ENCODE measurements around the gene SLC8A1. TPM values are rescaled to one million over a fixed set of nuclear protein-coding genes. Genes with fewer than 3 reads are reported as not detected.

Gene SLC8A1
- total RNA-seq, 1 experiment from 2014 or later: not detected

DNA sequence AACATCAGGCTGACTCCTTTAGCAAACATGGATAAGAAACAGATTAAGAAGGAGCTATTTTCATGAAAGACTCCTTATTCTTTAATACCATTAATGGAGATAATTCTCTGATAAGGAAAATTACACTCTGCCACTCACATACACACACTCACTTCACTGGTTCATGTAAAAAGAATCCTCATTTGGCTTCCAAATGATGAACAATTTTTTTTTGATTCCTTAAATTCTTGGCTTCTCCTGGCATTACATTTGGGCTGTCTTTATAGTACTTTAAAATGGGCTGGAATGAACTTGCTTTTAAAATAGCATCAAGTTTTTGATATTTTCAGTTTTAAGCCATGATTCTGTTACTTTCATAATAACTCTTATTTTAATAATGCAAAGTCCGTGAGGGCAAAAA lies 328.6 kb downstream of the SLC8A1 start:
- H3K4me3 ChIP-seq (ENCODE audit: low read length): no peak overlapping the region
- H3K4me1 ChIP-seq (ENCODE audit: low read length): no peaks in the 10 kb centered on the region
- H3K27me3 ChIP-seq (ENCODE audit: low read length): no peaks in the 10 kb centered on the region
- H3K9me2 ChIP-seq (replicated peaks; ENCODE audit: insufficient read depth, low read length): no peaks in the 10 kb centered on the region
- no peak for DNase-seq
- no peak overlapping the region for H3K4me2 ChIP-seq (ENCODE audit: low read depth, low read length, poor library complexity, severe bottlenecking)
- H2AFZ ChIP-seq (ENCODE audit: low read length): no peak overlapping the region
- no peaks in the 10 kb centered on the region for H3K79me2 ChIP-seq (ENCODE audit: low read length)
- no peak overlapping the region for H3K9ac ChIP-seq (ENCODE audit: low read length)
- no peaks in the 10 kb centered on the region for H3K36me3 ChIP-seq (ENCODE audit: insufficient read depth, low read length)
- no peak overlapping the region for H3K27ac ChIP-seq (ENCODE audit: low read length)
- H4K20me1 ChIP-seq (ENCODE audit: insufficient read depth, low read depth, low read length): no peaks in the 10 kb centered on the region
- no peaks in the 10 kb centered on the region for H3K9me3 ChIP-seq (ENCODE audit: low read length)

DNA sequence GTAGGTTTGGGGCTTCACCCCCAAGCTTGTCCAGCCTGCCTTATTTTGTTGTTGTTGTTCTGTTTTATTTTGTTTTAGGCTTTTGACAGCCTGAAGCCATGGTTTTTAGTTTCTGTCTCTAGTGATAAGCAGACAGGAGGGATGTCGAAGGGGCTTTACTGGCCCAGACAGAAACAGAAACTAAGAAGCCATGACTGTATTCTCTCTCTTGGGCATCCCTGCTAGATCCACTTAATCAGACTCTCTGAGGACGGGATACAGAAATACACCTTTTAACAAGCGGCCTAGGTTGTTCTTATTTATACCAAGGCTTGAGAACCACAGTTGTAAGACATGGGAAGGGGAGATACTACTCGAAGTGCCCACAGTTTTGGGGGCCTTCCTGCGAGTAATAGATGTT lies 330.9 kb downstream of the SLC8A1 start:
- no peak overlapping the region for H3K4me3 ChIP-seq (ENCODE audit: low read length)
- H3K9me3 ChIP-seq (ENCODE audit: low read length): no peaks in the 10 kb centered on the region
- no peak overlapping the region for H3K27ac ChIP-seq (ENCODE audit: low read length)
- no peak overlapping the region for H3K4me2 ChIP-seq (ENCODE audit: low read depth, low read length, poor library complexity, severe bottlenecking)
- no peaks in the 10 kb centered on the region for H3K9me2 ChIP-seq (replicated peaks; ENCODE audit: insufficient read depth, low read length)
- H3K79me2 ChIP-seq (ENCODE audit: low read length): no peaks in the 10 kb centered on the region
- no peaks in the 10 kb centered on the region for H3K36me3 ChIP-seq (ENCODE audit: insufficient read depth, low read length)
- H3K9ac ChIP-seq (ENCODE audit: low read length): no peak overlapping the region
- H4K20me1 ChIP-seq (ENCODE audit: insufficient read depth, low read depth, low read length): no peaks in the 10 kb centered on the region
- H3K27me3 ChIP-seq (ENCODE audit: low read length): no peaks in the 10 kb centered on the region
- H3K4me1 ChIP-seq (ENCODE audit: low read length): no peaks in the 10 kb centered on the region
- H2AFZ ChIP-seq (ENCODE audit: low read length): no peak overlapping the region
- no peak for DNase-seq

DNA sequence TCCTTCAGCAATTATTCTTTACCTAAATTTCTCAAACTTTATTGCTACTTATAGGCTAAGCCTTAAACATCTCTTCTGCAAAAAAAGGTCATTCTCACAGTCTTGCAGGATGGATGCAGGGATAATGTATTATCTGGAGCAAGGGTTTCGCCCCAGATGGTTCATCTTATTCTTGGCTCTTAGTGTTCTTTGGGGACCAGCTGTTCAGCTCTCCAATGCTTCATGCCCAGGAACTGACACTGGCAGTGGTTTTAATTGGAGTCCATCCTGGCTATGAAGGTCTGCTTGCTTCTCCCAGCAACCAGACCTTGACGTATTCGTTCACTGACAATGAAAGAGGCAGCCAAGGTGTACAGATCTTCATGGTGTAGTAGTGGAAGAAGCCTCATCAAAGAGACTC lies 331.9 kb downstream of the SLC8A1 start:
- Histone ChIP-seq H3K4me3 (ENCODE audit: low read length) (no peak overlapping the region), H3K36me3 (ENCODE audit: insufficient read depth, low read length) (no peaks in the 10 kb centered on the region), H3K27ac (ENCODE audit: low read length) (no peak overlapping the region), H3K4me2 (ENCODE audit: low read depth, low read length, poor library complexity, severe bottlenecking) (no peak overlapping the region), H4K20me1 (ENCODE audit: insufficient read depth, low read depth, low read length) (no peaks in the 10 kb centered on the region), H3K9me2 (replicated peaks; ENCODE audit: insufficient read depth, low read length) (no peaks in the 10 kb centered on the region), H3K9ac (ENCODE audit: low read length) (no peak overlapping the region), H3K9me3 (ENCODE audit: low read length) (no peaks in the 10 kb centered on the region), H3K27me3 (ENCODE audit: low read length) (no peaks in the 10 kb centered on the region), H3K4me1 (ENCODE audit: low read length) (no peaks in the 10 kb centered on the region), H2AFZ (ENCODE audit: low read length) (no peak overlapping the region), H3K79me2 (ENCODE audit: low read length) (no peaks in the 10 kb centered on the region)
- DNase-seq: no peak

DNA sequence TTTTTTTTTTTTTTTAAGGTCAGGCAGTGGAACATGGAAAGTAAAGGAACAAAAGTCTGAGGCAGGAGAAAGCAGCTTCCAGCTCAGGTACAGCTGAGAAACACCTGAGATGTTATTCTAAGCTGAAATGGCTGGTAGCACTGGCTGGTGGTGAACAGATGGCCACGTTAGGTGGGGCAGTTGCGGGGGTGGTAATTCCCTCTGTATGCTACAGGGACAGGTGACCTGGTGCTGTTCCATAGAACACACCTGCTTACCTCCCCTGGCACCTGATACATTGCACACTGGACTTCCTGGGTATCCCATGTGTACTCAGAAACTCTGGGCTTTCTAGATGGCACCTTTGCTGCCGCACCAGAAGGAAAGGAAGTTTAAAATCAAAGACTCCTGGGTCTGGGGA lies 333.3 kb downstream of the SLC8A1 start:
- Histone ChIP-seq H4K20me1 (ENCODE audit: insufficient read depth, low read depth, low read length) (no peaks in the 10 kb centered on the region), H3K9me2 (replicated peaks; ENCODE audit: insufficient read depth, low read length) (no peaks in the 10 kb centered on the region), H3K4me1 (ENCODE audit: low read length) (no peaks in the 10 kb centered on the region), H3K9ac (ENCODE audit: low read length) (no peak overlapping the region), H3K27me3 (ENCODE audit: low read length) (no peaks in the 10 kb centered on the region), H3K4me2 (ENCODE audit: low read depth, low read length, poor library complexity, severe bottlenecking) (no peak overlapping the region), H3K27ac (ENCODE audit: low read length) (no peak overlapping the region), H3K36me3 (ENCODE audit: insufficient read depth, low read length) (no peaks in the 10 kb centered on the region), H3K79me2 (ENCODE audit: low read length) (no peaks in the 10 kb centered on the region), H3K4me3 (ENCODE audit: low read length) (no peak overlapping the region), H2AFZ (ENCODE audit: low read length) (no peak overlapping the region), H3K9me3 (ENCODE audit: low read length) (no peaks in the 10 kb centered on the region)
- DNase-seq: no peak

DNA sequence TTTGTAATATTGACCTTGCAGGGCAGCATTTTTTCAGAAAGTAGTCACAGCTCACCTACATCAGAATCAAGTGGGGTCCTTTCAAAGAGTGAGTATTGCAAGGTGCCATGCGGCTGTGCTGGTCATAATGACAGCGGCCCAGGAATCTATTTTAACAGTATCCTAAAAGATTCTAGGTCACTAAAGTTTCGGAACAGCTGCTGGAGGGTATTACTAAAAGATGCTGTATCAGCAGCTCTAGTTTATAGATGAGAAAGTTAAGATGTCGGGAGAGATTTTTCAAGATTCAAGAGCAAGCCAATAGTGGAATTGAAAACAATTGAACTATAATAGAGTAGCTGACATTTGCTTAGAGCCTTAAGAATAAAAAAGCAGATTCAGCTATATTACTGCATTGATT lies 336.0 kb downstream of the SLC8A1 start:
- no peaks in the 10 kb centered on the region for H3K27me3 ChIP-seq (ENCODE audit: low read length)
- DNase-seq: no peak
- H3K4me3 ChIP-seq (ENCODE audit: low read length): no peak overlapping the region
- H3K4me1 ChIP-seq (ENCODE audit: low read length): no peaks in the 10 kb centered on the region
- H3K36me3 ChIP-seq (ENCODE audit: insufficient read depth, low read length): no peaks in the 10 kb centered on the region
- no peaks in the 10 kb centered on the region for H3K9me2 ChIP-seq (replicated peaks; ENCODE audit: insufficient read depth, low read length)
- H3K79me2 ChIP-seq (ENCODE audit: low read length): no peaks in the 10 kb centered on the region
- no peak overlapping the region for H3K9ac ChIP-seq (ENCODE audit: low read length)
- no peak overlapping the region for H3K27ac ChIP-seq (ENCODE audit: low read length)
- no peak overlapping the region for H2AFZ ChIP-seq (ENCODE audit: low read length)
- H3K9me3 ChIP-seq (ENCODE audit: low read length): no peaks in the 10 kb centered on the region
- H4K20me1 ChIP-seq (ENCODE audit: insufficient read depth, low read depth, low read length): no peaks in the 10 kb centered on the region
- H3K4me2 ChIP-seq (ENCODE audit: low read depth, low read length, poor library complexity, severe bottlenecking): no peak overlapping the region

DNA sequence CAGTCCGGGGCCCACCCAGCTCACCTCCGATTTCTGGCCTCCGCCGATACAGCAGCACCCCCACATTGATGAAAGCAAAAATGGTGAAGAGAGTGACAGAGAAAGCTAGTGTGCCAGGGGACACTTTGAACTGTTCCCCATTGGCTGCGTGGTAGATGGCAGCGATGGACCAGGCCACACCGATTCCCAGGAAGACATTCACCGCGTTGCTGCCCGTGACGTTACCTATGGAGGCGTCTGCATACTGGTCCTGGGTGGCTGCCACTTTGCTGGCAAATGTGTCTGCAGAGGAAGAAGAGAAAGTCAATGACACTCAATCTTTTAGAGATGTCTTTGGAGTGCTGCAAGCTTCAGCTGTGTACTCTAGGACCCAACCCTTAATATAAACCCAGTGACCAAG lies 336.5 kb downstream of the SLC8A1 start:
- Histone ChIP-seq H3K9ac (ENCODE audit: low read length) (no peak overlapping the region), H3K27ac (ENCODE audit: low read length) (no peak overlapping the region), H3K27me3 (ENCODE audit: low read length) (no peaks in the 10 kb centered on the region), H3K9me2 (replicated peaks; ENCODE audit: insufficient read depth, low read length) (no peaks in the 10 kb centered on the region), H3K4me1 (ENCODE audit: low read length) (no peaks in the 10 kb centered on the region), H3K36me3 (ENCODE audit: insufficient read depth, low read length) (no peaks in the 10 kb centered on the region), H3K79me2 (ENCODE audit: low read length) (no peaks in the 10 kb centered on the region), H3K4me3 (ENCODE audit: low read length) (no peak overlapping the region), H2AFZ (ENCODE audit: low read length) (no peak overlapping the region), H4K20me1 (ENCODE audit: insufficient read depth, low read depth, low read length) (no peaks in the 10 kb centered on the region), H3K9me3 (ENCODE audit: low read length) (no peaks in the 10 kb centered on the region), H3K4me2 (ENCODE audit: low read depth, low read length, poor library complexity, severe bottlenecking) (no peak overlapping the region)
- no peak for DNase-seq

DNA sequence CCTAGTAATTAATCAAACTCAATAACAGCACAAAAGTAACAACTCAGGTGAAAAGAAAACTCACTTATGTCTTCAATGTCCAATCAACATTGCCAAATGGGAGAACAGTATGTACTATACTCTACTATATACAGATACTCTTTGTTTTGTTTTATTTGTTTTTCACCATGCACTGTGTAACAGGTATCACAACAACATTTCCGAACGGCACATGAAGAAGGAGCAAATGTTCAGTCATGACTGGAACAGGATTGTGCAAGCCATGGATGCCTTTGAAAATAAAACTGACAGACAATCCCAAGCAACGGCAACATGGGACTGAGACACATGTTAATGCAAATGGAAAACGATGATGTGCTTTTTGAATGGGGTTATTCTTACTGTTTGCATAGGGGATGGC lies 337.9 kb downstream of the SLC8A1 start:
- Histone ChIP-seq H3K27me3 (ENCODE audit: low read length) (no peaks in the 10 kb centered on the region), H3K36me3 (ENCODE audit: insufficient read depth, low read length) (no peaks in the 10 kb centered on the region), H2AFZ (ENCODE audit: low read length) (no peak overlapping the region), H3K9me3 (ENCODE audit: low read length) (no peaks in the 10 kb centered on the region), H3K4me3 (ENCODE audit: low read length) (no peak overlapping the region), H3K9me2 (replicated peaks; ENCODE audit: insufficient read depth, low read length) (no peaks in the 10 kb centered on the region), H3K4me2 (ENCODE audit: low read depth, low read length, poor library complexity, severe bottlenecking) (no peak overlapping the region), H3K9ac (ENCODE audit: low read length) (no peak overlapping the region), H3K79me2 (ENCODE audit: low read length) (no peaks in the 10 kb centered on the region), H3K4me1 (ENCODE audit: low read length) (no peaks in the 10 kb centered on the region), H4K20me1 (ENCODE audit: insufficient read depth, low read depth, low read length) (no peaks in the 10 kb centered on the region), H3K27ac (ENCODE audit: low read length) (no peak overlapping the region)
- no peak for DNase-seq

DNA sequence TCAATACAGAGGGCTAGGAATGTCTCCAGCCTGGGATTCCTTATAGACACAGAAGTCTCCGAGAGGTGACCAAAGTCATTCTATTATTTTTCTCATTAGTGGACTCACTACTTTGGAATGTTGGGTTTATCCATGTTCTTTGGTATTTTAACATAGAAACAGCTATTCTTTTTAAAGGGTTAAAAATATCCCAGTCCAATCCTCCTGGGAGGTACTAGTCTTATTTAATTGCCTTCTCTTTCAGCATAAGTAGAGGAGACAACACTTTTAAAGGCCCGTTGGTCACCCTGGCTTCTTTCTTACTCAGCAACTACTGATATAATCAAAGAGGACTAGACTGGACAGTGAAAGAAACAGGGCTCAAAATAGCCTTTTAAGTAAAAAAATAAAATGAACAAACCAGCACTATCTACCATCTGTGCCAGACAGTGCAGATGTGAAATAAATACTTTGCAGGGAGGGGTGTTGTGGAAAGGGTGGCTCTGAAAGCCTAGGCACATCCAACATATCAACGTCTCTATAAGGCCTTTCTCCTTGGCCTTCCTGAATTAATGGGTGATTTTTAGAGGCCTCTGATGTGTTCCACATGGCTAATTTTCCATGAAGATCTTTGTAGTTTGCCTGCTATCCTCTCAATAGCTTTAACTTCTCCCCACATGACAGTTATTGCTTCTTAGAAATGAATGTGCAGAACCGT lies 338.5 kb downstream of the SLC8A1 start:
- no peaks in the 10 kb centered on the region for H3K27me3 ChIP-seq (ENCODE audit: low read length)

DNA sequence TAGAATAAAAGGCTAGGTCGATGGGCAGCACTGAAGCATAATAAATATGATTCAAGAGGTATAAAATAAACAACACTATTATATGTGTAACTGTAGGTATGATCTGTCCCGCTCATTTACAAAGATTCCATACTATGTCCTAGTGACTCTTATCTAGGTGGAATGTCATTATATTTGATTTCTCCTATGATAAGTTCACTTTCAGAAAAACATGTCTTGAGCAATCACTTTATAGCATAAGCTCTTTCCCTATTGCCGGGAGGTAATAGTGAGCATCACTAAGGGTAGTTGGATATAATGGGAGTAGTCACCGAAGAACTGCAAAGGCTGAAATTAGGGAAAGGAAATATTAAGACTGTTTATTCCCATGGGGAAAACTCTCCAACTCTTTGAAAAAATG lies 342.5 kb downstream of the SLC8A1 start:
- Histone ChIP-seq H3K9me2 (replicated peaks; ENCODE audit: insufficient read depth, low read length) (no peaks in the 10 kb centered on the region), H3K9me3 (ENCODE audit: low read length) (no peaks in the 10 kb centered on the region)

More for the DNA sequence above, 338.5 kb downstream of the SLC8A1 start:
- Histone ChIP-seq H3K4me3 (ENCODE audit: low read length) (no peak overlapping the region), H3K9me3 (ENCODE audit: low read length) (no peaks in the 10 kb centered on the region), H2AFZ (ENCODE audit: low read length) (no peak overlapping the region), H3K79me2 (ENCODE audit: low read length) (no peaks in the 10 kb centered on the region), H3K9me2 (replicated peaks; ENCODE audit: insufficient read depth, low read length) (no peaks in the 10 kb centered on the region), H3K9ac (ENCODE audit: low read length) (no peak overlapping the region), H4K20me1 (ENCODE audit: insufficient read depth, low read depth, low read length) (no peaks in the 10 kb centered on the region), H3K4me1 (ENCODE audit: low read length) (no peaks in the 10 kb centered on the region), H3K4me2 (ENCODE audit: low read depth, low read length, poor library complexity, severe bottlenecking) (no peak overlapping the region), H3K36me3 (ENCODE audit: insufficient read depth, low read length) (no peaks in the 10 kb centered on the region), H3K27ac (ENCODE audit: low read length) (no peak overlapping the region)
- DNase-seq: no peak

More for the DNA sequence above, 342.5 kb downstream of the SLC8A1 start:
- DNase-seq: no peak
- H3K36me3 ChIP-seq (ENCODE audit: insufficient read depth, low read length): no peaks in the 10 kb centered on the region
- H4K20me1 ChIP-seq (ENCODE audit: insufficient read depth, low read depth, low read length): no peaks in the 10 kb centered on the region
- no peaks in the 10 kb centered on the region for H3K27me3 ChIP-seq (ENCODE audit: low read length)
- no peak overlapping the region for H3K4me2 ChIP-seq (ENCODE audit: low read depth, low read length, poor library complexity, severe bottlenecking)
- H3K9ac ChIP-seq (ENCODE audit: low read length): no peak overlapping the region
- no peak overlapping the region for H3K27ac ChIP-seq (ENCODE audit: low read length)
- H3K4me3 ChIP-seq (ENCODE audit: low read length): no peak overlapping the region
- no peaks in the 10 kb centered on the region for H3K79me2 ChIP-seq (ENCODE audit: low read length)
- no peak overlapping the region for H2AFZ ChIP-seq (ENCODE audit: low read length)
- no peaks in the 10 kb centered on the region for H3K4me1 ChIP-seq (ENCODE audit: low read length)
